Activated CD8-positive, alpha-beta T cell treated with anti-CD3 and anti-CD28 coated beads, Interleukin-2, amount 10 ng/mL, durations not matched to agents 7 days and 5 days (primary cell): ENCODE data around the gene TCEA2. TPM values are rescaled to one million over a fixed set of nuclear protein-coding genes. Genes with fewer than 3 reads are reported as not detected.

Source experiments
- ATAC-seq: fragments of 150-1000 bp; cut with Tn5 transposase; one replicate; pipeline ENCODE4 v1.10.0; 2021; ENCODE audit warnings: moderate library complexity
- CTCF ChIA-PET: fragments of 350-600 bp; sonication (Branson Sonifier 250); formaldehyde crosslinking; loops from one replicate; lab custom pipeline; 2021; ENCODE audit warnings: antibody characterized with exemption; lab: Charles Lee
- POLR2A ChIA-PET: fragments of 350-600 bp; sonication (Branson Sonifier 250); formaldehyde crosslinking; loops from one replicate; lab custom pipeline; 2021; ENCODE audit warnings: antibody characterized with exemption; lab: Charles Lee
- DNase-seq: peaks from one replicate; pipeline ENCODE4 v3.0.0-alpha.2; 2020
- H3K27ac Mint-ChIP-seq: one replicate; pipeline ENCODE4 v1.8.0; 2021; ENCODE audit warnings: mild to moderate bottlenecking, mixed read lengths
- H3K27me3 Mint-ChIP-seq: one replicate; pipeline ENCODE4 v1.8.0; 2021; ENCODE audit warnings: low read depth, mixed read lengths
- H3K36me3 Mint-ChIP-seq: one replicate; pipeline ENCODE4 v1.8.0; 2021; ENCODE audit warnings: low read depth, mixed read lengths
- H3K4me1 Mint-ChIP-seq: one replicate; pipeline ENCODE4 v1.8.0; 2021; ENCODE audit warnings: low read depth, mixed read lengths
- H3K4me3 Mint-ChIP-seq: one replicate; pipeline ENCODE4 v1.8.0; 2021; ENCODE audit warnings: mild to moderate bottlenecking, mixed read lengths
- H3K9me3 Mint-ChIP-seq: one replicate; pipeline ENCODE4 v1.8.0; 2022; ENCODE audit warnings: mixed read lengths; ENCODE audit not compliant: insufficient read depth
- total RNA-seq, 2 experiments: library from RNA; stranded (reverse); gene quantifications; one replicate each; pipeline ENCODE4 v1.2.3, GENCODE V29; 2021

TCEA2 gene
- total RNA-seq, 2 experiments from 2014 or later, result 49.6 to 55.3 TPM

DNA sequence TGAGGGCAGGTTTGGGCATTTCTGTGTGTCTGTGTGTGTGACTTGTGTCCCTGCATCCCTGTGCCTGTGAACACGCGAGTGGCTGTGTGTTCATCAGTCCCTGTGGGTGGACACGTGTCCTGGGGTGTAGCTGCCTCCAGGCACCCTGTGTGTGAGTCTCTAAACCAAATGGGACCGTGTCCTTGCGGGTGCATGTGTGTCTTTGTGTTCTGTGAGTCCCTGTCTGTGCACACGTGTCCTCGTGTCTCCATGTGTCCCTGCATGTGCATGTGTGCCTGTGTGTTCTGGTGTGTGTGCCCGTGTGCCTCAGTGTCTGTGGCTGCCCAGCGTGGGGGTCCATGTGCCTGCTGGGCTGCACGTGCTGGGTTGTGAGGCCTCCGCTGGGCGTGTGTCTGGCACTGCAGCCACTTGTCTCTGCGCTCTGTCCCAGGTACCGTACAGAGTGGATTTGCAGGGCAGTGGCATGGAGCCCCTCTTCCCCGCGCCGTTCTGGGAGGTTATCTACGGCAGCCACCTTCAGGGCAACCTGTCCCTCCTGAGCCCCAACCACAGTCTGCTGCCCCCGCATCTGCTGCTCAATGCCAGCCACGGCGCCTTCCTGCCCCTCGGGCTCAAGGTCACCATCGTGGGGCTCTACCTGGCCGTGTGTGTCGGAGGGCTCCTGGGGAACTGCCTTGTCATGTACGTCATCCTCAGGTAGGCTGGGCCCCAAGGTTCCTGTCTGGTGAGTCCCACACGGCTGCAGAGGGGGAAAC, 29.4 kb downstream of the TCEA2 start:
- Mint-ChIP-seq H3K27ac (no peak overlapping the region), H3K4me1 (no peaks in the 10 kb centered on the region), H3K27me3 (peaks cover 8% of the 10 kb centered on the region), H3K36me3 (no peaks in the 10 kb centered on the region), H3K9me3 (no peaks in the 10 kb centered on the region), H3K4me3 (no peak overlapping the region)
- DNase-seq, result no peak
- POLR2A ChIA-PET, result no interaction called here
- peak; percentile 24 for ATAC-seq
- CTCF ChIA-PET, result no interaction called here

DNA sequence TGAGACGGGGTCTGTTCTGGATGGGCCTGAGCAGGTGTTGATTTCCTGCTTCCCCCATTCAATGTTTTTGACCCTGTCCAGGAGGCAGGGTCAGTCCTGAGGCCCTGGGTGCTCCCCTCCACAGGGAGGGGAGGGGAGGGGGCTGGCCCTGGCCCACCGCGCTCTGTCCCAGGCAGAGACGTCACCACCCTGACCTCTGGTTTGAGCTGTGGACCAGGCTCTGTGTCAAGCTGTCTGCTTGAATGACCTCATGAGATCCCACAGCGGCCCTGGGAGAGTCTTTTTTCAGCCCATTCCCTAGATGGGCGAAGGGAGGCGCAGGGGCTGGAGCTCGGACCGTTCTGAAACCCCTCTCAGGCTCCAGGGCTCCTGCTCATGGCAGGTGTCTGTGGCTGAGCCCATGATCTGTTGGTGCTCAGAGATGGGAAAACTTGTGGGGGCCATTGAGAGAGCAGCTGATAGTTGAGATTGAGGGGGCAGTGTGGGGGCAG, 30.1 kb downstream of the TCEA2 start:
- DNase-seq, result no peak
- Mint-ChIP-seq H3K27ac (no peak overlapping the region), H3K27me3 (peaks cover 8% of the 10 kb centered on the region), H3K36me3 (no peaks in the 10 kb centered on the region), H3K9me3 (no peaks in the 10 kb centered on the region), H3K4me3 (no peak overlapping the region), H3K4me1 (no peaks in the 10 kb centered on the region)
- CTCF ChIA-PET, result no interaction called here
- no peak for ATAC-seq
- POLR2A ChIA-PET, result no interaction called here

DNA sequence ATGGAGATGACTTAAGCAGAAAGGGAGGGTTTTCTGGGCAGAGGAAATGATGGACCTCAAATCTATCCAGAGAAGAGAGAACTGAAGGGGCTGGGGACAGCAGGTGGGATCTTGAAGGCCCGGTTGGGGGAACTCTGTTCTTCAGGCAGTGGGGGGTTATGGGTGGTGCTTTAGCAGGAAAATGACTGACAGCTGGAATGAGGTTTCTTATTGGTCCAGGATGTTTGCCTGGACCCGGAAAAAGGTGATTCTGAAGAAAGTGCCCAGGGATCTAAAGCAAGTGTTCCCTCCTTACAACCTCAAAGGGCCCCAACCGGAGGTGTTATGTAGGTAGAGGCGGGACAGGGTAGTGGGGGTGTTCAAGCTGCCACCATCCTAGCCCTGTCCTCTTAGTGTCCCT, 32.5 kb downstream of the TCEA2 start:
- no peaks in the 10 kb centered on the region for H3K36me3 Mint-ChIP-seq
- ATAC-seq, result peak; percentile 13
- H3K4me3 Mint-ChIP-seq, result no peak overlapping the region
- peaks cover 5% of the 10 kb centered on the region for H3K4me1 Mint-ChIP-seq
- no peak overlapping the region for H3K27ac Mint-ChIP-seq
- H3K27me3 Mint-ChIP-seq, result no peaks in the 10 kb centered on the region
- ChIA-PET POLR2A (no interaction called here), CTCF (no interaction called here)
- no peak for DNase-seq
- H3K9me3 Mint-ChIP-seq, result no peaks in the 10 kb centered on the region

DNA sequence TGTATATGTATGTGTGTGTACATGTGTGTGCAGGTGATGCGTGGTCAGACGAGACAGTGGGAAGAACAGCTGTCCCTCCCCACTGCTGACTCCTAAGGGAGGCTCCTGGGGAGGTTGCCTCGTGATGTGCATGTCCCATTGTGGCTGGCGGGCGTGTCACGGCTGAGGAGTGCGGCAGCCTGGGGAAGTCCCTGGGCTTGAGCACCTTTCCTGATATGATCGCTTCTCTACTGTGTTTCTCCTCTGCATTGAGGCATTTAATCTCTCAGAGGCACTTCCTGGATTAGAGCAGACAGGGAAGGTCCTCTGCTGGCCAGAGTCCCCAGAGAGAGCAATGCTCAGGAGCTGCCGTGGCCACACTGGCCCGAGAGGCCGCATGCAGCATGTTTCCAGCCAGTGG, 32.9 kb downstream of the TCEA2 start:
- CTCF ChIA-PET, result no interaction called here
- DNase-seq, result no peak
- Mint-ChIP-seq H3K4me3 (no peak overlapping the region), H3K4me1 (peaks cover 10% of the 10 kb centered on the region), H3K9me3 (no peaks in the 10 kb centered on the region), H3K36me3 (no peaks in the 10 kb centered on the region), H3K27ac (no peak overlapping the region), H3K27me3 (peaks cover 2% of the 10 kb centered on the region)
- peak; percentile 17 for ATAC-seq
- POLR2A ChIA-PET, result no interaction called here

DNA sequence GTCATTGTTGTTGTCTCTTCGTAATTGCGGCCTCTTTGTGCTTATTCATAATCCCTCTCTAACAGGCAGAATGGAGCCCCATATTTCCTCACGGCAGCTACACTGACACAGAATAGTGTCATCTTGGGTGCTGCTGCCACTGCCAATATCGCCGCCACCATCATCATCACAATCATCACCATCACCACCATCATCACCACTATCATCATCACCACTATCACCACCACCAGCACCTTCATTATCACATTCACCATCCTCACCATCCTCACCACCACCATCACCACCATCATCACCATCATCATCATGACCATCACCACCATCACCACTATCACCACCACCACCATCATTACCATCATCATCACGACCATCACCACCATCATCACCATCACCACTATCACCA, 33.5 kb downstream of the TCEA2 start:
- no peak for DNase-seq
- no peak for ATAC-seq
- peaks cover 8% of the 10 kb centered on the region for H3K27me3 Mint-ChIP-seq
- H3K4me3 Mint-ChIP-seq, result no peak overlapping the region
- H3K4me1 Mint-ChIP-seq, result peaks cover 16% of the 10 kb centered on the region
- ChIA-PET CTCF (no interaction called here), POLR2A (no interaction called here)
- no peaks in the 10 kb centered on the region for H3K36me3 Mint-ChIP-seq
- H3K9me3 Mint-ChIP-seq, result no peaks in the 10 kb centered on the region
- H3K27ac Mint-ChIP-seq, result no peak overlapping the region

DNA sequence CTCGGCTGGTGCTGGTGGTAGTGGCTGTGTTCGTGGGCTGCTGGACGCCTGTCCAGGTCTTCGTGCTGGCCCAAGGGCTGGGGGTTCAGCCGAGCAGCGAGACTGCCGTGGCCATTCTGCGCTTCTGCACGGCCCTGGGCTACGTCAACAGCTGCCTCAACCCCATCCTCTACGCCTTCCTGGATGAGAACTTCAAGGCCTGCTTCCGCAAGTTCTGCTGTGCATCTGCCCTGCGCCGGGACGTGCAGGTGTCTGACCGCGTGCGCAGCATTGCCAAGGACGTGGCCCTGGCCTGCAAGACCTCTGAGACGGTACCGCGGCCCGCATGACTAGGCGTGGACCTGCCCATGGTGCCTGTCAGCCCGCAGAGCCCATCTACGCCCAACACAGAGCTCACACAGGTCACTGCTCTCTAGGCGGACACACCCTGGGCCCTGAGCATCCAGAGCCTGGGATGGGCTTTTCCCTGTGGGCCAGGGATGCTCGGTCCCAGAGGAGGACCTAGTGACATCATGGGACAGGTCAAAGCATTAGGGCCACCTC, 35.5 kb downstream of the TCEA2 start:
- Mint-ChIP-seq H3K36me3 (no peaks in the 10 kb centered on the region), H3K4me3 (no peak overlapping the region), H3K27me3 (peaks cover 17% of the 10 kb centered on the region), H3K27ac (no peak overlapping the region), H3K4me1 (peaks cover 20% of the 10 kb centered on the region), H3K9me3 (no peaks in the 10 kb centered on the region)
- ChIA-PET CTCF (interaction anchor here (1.3 kb wide), 1 partner anchor 14 kb away, joined by 5 read pairs; the partner anchor contains the start of gene LKAAEAR1), POLR2A (interaction anchor here (1.1 kb wide), 1 partner anchor 32 kb away, joined by 3 read pairs; no protein-coding TSS in a partner anchor)
- DNase-seq (no peak), ATAC-seq (no peak)

DNA sequence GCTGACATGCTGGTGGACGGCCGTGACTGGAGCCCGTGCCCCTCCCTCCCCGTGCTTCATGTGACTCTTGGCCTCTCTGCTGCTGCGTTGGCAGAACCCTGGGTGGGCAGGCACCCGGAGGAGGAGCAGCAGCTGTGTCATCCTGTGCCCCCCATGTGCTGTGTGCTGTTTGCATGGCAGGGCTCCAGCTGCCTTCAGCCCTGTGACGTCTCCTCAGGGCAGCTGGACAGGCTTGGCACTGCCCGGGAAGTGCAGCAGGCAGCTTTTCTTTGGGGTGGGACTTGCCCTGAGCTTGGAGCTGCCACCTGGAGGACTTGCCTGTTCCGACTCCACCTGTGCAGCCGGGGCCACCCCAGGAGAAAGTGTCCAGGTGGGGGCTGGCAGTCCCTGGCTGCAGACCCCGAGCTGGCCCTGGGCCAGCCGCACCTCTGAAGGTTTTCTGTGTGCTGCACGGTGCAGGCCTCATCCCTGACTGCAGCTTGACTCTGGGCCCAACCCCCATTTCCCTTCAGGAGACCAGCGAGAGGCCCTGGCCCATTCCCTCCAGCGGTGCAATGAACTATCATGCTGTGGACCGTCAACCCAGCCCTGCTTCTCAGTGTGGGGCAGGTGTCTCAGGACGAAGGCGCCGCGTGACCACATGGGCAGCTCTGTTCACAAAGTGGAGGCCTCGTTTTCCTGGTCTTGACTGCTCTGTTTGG, 36.2 kb downstream of the TCEA2 start:
- Mint-ChIP-seq H3K4me1 (peaks cover 20% of the 10 kb centered on the region), H3K27me3 (peaks cover 21% of the 10 kb centered on the region), H3K9me3 (no peaks in the 10 kb centered on the region), H3K36me3 (no peaks in the 10 kb centered on the region), H3K4me3 (no peak overlapping the region), H3K27ac (no peak overlapping the region)
- DNase-seq (no peak), ATAC-seq (no peak)
- ChIA-PET CTCF (interaction anchor here (1.2 to 1.3 kb wide), 2 partner anchors 15 to 21 kb away, joined by 3 to 5 read pairs; partner anchors contain the start of gene LKAAEAR1), POLR2A (interaction anchor here (1.1 kb wide), 1 partner anchor 33 kb away, joined by 3 read pairs; no protein-coding TSS in a partner anchor)

DNA sequence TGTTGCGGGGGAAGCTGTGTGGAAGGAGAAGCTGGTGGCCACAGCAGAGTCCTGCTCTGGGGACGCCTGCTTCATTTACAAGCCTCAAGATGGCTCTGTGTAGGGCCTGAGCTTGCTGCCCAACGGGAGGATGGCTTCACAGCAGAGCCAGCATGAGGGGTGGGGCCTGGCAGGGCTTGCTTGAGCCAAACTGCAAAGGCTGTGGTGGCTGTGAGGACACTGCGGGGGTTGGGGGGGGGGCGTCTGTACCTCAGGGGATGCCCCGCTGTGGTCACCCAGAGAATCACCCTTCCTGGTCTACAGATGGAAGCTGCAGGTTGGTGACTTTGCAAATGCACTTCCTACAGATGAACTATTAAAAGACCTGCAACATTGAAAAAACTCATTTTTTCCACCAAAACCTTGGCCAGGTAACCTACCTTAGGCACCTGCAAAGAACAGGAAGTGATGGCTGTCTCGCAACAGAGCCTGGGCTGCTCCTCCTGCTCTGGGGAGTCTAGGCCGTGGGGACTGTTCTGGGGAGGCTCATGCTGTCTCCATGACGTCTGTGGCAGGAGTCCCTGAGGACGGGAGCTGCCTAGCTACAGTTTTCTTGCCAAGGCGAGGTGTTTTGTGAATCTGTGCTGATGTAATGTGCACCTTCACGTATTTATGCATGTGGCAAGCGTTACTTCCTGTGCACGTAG, 37.0 kb downstream of the TCEA2 start:
- H3K4me1 Mint-ChIP-seq, result peaks cover 20% of the 10 kb centered on the region
- ChIA-PET POLR2A (no interaction called here), CTCF (interaction anchor here (1.0 to 1.3 kb wide), 3 partner anchors 16 to 22 kb away, joined by 3 to 5 read pairs (median 4); partner anchors contain the start of gene LKAAEAR1)
- H3K4me3 Mint-ChIP-seq, result no peak overlapping the region
- H3K9me3 Mint-ChIP-seq, result no peaks in the 10 kb centered on the region
- no peak overlapping the region for H3K27ac Mint-ChIP-seq
- DNase-seq (no peak), ATAC-seq (peak; percentile 17)
- H3K36me3 Mint-ChIP-seq, result no peaks in the 10 kb centered on the region
- H3K27me3 Mint-ChIP-seq, result peaks cover 21% of the 10 kb centered on the region

DNA sequence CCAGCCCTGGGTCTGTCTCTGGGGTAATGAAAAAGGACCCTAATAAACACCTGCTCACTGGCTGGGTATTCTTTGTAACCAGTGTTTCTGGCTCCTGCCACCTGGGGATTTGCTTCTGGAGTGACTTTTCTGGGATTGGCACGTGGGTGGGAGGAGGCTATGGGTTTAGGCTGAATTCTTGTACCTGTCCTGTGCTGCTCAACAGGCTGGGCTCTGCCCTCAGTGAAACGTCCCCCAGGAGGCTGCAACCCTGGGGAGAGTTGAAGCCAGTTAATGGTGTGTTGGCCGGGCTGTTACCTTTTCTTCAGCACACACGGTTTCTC, 37.5 kb downstream of the TCEA2 start:
- Mint-ChIP-seq H3K27ac (no peak overlapping the region), H3K4me1 (peaks cover 20% of the 10 kb centered on the region), H3K27me3 (peaks cover 21% of the 10 kb centered on the region), H3K9me3 (no peaks in the 10 kb centered on the region), H3K4me3 (no peak overlapping the region), H3K36me3 (no peaks in the 10 kb centered on the region)
- no peak for ATAC-seq
- ChIA-PET CTCF (interaction anchor here (1.0 to 1.2 kb wide), 2 partner anchors 17 to 22 kb away, joined by 3 to 4 read pairs; partner anchors contain the start of gene LKAAEAR1), POLR2A (no interaction called here)
- no peak for DNase-seq

DNA sequence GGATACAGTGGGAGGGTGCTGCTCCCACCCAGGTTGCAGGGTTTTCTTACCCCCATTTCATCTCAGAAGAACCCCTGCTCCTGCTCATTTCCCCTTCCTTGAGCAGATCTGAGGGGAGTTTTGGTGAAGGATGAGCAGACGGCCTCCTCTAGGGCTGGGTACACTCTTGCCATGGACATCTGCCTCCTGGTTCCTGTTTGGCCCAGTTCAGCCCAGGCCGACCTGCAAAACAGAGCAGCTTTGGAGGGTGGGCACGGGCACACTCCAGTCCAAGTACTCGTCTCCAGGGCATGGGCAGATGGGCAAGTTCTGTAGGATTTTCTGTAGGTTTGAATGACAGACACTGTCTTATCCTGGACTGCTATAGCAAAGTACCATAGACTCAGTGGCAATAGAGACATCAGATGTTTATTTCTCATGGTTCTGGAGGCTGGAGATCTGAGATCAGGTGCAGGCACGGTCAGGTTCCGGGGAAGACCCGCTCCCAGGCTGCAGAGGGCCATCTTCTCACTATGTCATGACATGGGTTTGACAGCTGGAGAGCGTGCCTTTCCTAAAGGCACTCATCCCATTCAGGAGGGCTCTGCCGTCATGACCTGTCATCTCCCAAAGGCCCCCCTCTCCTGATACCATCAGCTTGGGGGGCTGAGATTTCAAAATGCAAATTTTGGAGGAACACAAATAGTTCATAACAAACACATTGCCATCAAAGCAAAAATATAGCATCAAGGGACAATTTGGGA, 38.1 kb downstream of the TCEA2 start:
- DNase-seq, result no peak
- no peak overlapping the region for H3K27ac Mint-ChIP-seq
- H3K9me3 Mint-ChIP-seq, result no peaks in the 10 kb centered on the region
- ATAC-seq, result no peak
- POLR2A ChIA-PET, result no interaction called here
- H3K27me3 Mint-ChIP-seq, result peaks cover 21% of the 10 kb centered on the region
- H3K4me1 Mint-ChIP-seq, result peaks cover 20% of the 10 kb centered on the region
- H3K4me3 Mint-ChIP-seq, result no peak overlapping the region
- CTCF ChIA-PET, result interaction anchor here (0.8 to 2.1 kb wide), 5 partner anchors 10 to 22 kb away, joined by 3 to 5 read pairs (median 4); partner anchors contain the start of genes LKAAEAR1 and RGS19
- H3K36me3 Mint-ChIP-seq, result no peaks in the 10 kb centered on the region
